ENCODE measurements around the gene ZNF548. TPM values are rescaled to one million over a fixed set of nuclear protein-coding genes. Genes with fewer than 3 reads are reported as not detected.
A peak's percentile ranks its signal among the peaks of the same experiment; 100 is the strongest.

ZNF548 gene
- polyA plus RNA-seq, 6 donors from 2014 or later = 17.4 to 28.4 (median 23.3) TPM

DNA sequence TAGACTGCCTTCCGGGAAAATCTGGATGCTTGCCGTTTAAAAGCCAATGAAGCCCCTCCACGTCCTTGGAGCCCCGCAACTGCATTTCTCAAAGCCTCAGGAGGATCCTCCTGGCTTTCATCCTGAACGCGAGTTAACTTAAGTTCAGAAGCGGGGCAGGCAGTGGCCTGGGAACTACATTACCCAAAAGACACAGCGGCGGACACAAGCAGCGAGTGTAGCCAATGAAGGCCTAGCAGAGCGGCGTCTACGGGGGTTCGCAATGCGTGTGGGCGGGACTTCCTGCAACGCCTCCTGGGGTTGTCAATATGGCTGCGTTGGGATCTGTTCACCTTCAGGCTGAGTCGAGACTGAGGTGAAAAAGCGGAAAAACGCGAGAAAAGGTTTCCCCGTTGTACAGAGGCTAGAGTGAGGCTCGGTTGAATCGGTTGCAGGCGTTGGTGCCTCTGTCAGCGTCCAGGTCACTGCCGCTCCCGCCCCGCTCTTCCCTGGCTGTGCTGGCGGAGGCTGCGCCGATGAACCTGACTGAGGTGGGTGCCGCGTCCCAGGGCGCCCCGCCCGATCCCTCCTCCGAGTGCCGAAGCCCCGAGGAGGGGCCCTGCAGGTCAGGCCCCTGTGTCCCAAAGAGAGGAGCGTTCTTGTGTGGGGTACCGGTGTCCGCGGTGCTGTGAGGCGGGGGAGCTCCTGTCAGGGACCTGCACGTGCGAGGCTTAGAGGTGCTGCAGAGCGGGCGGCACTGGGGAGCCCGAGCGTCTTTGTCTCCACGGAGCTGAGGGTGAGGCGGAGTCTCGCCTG is 21.4 kb downstream of the ZNF548 start, which contains the start of gene ZNF17:
ZNF17 (plus strand) TSS at position 285 of the 795 bp plus-strand sequence. CDS start 2,455 bp downstream, outside the sequence.
- Mint-ChIP-seq H3K27ac (peak within 1 kb of the TSS; percentile 58 to 96 (median 86)), H3K36me3 (peaks cover 11 to 21% of the 10 kb centered on the region in 2 donors), H3K9me3 (peaks cover 0 to 4% (median 0%) of the 10 kb centered on the region in 7 donors), H3K4me3 (peak within 1 kb of the TSS; percentile 88 to 97 (median 96)), H3K4me1 (peaks cover 37 to 52% (median 44%) of the 10 kb centered on the region in 3 donors), H3K27me3 (no peaks in the 10 kb centered on the region)
- peak; percentile 86 for DNase-seq
- peak; percentile 99 for ATAC-seq (ENCODE audit: low read depth in 2 of 2)

GRCh38 chr19:57419439-57419838 is 29.8 kb downstream of the ZNF548 start:
- Mint-ChIP-seq H3K4me1 (peaks cover 20 to 24% (median 21%) of the 10 kb centered on the region in 3 donors), H3K27ac (no peak overlapping the region), H3K4me3 (no peak overlapping the region), H3K9me3 (peaks cover 4 to 38% (median 14%) of the 10 kb centered on the region in 7 donors), H3K27me3 (no peaks in the 10 kb centered on the region), H3K36me3 (peaks cover 47 to 69% of the 10 kb centered on the region in 2 donors)
- ATAC-seq (ENCODE audit: low read depth in 2 of 2) (no peak), DNase-seq (no peak)

DNA sequence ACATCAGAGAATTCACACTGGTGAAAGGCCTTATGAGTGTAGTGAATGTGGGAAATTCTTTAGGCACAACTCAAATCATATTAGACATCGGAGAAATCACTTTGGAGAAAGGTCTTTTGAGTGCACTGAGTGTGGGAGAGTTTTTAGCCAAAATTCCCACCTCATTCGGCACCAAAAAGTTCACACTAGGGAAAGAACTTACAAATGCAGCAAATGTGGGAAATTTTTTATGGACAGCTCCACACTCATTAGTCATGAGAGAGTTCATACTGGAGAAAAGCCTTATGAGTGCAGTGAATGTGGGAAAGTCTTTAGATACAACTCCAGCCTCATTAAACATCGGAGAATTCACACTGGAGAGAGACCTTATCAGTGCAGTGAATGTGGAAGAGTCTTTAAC is 31.4 kb downstream of the ZNF548 start:
- Mint-ChIP-seq H3K9me3 (peaks cover 4 to 38% (median 14%) of the 10 kb centered on the region in 7 donors), H3K4me1 (peaks cover 8 to 15% (median 9%) of the 10 kb centered on the region in 3 donors), H3K36me3 (peaks cover 41 to 57% of the 10 kb centered on the region in 2 donors), H3K27ac (no peak overlapping the region), H3K4me3 (no peak overlapping the region), H3K27me3 (no peaks in the 10 kb centered on the region)
- no peak for DNase-seq
- no peak for ATAC-seq (ENCODE audit: low read depth in 2 of 2)

DNA sequence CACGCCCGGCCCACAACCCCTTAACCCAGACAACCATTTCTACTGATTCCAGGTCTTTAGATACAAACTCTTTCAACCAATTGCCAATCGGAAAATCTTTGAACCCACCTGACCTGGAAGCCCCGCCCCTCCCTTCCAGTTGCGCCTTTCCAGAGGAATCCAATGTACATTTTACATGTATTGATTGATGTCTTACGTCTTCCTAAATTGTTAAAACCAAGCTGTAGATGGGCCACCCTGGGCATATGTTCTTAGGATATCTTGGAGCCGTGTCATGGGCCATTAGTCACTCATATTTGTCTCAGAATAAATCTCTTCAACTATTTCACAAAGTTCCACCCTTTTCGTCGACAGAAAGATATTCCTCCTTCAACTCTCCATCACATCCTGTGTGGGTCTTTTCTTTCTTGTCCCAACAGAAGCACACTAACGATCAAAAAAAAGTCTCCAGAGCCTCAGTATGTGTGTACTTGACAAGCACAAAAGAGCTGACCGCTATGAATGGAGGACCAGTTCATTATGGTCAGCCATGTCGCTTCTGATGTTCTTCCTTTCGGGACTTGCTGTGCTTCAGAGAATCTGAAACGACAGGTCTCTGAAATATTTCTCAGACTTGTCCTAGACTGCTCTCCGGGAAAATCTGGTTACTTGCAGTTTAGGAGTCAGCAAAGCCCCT is 44.9 kb downstream of the ZNF548 start:
- Mint-ChIP-seq H3K4me3 (peak overlapping the region; percentile 89 to 100 (median 96)), H3K27ac (peak overlapping the region; percentile 86 to 97 (median 94)), H3K27me3 (no peaks in the 10 kb centered on the region), H3K4me1 (peaks cover 28 to 43% (median 36%) of the 10 kb centered on the region in 3 donors), H3K9me3 (no peaks in the 10 kb centered on the region), H3K36me3 (peaks cover 7 to 10% of the 10 kb centered on the region in 2 donors)
- DNase-seq (no peak), ATAC-seq (ENCODE audit: low read depth in 2 of 2) (no peak)

GRCh38 chr19:57435062-57435978 is 45.7 kb downstream of the ZNF548 start, which contains the start of gene ZNF749:
TSS of gene ZNF749 (plus strand) at chr19:57435325. CDS start at chr19:57435579, 254 bp downstream.
- ATAC-seq (ENCODE audit: low read depth in 2 of 2) = peak; percentile 99 to 100
- H3K4me3 Mint-ChIP-seq = peak within 1 kb of the TSS; percentile 89 to 100 (median 96)
- peaks cover 7 to 18% of the 10 kb centered on the region in 2 donors for H3K36me3 Mint-ChIP-seq
- peak; percentile 96 for DNase-seq
- H3K27me3 Mint-ChIP-seq = no peaks in the 10 kb centered on the region
- peak within 1 kb of the TSS; percentile 86 to 97 (median 94) for H3K27ac Mint-ChIP-seq
- H3K4me1 Mint-ChIP-seq = peaks cover 35 to 45% (median 44%) of the 10 kb centered on the region in 3 donors
- peaks cover 0 to 5% (median 0%) of the 10 kb centered on the region in 7 donors for H3K9me3 Mint-ChIP-seq

- peaks cover 0 to 5% (median 0%) of the 10 kb centered on the region in 7 donors for H3K9me3 Mint-ChIP-seq
- H3K36me3 Mint-ChIP-seq = peaks cover 7 to 19% of the 10 kb centered on the region in 2 donors
- peaks cover 39 to 51% (median 48%) of the 10 kb centered on the region in 3 donors for H3K4me1 Mint-ChIP-seq
- H3K4me3 Mint-ChIP-seq = peak overlapping the region; percentile 89 to 100 (median 96)
- peak overlapping the region in 1 of 6 donors; percentile 93 for H3K27ac Mint-ChIP-seq
- no peaks in the 10 kb centered on the region for H3K27me3 Mint-ChIP-seq
- ATAC-seq (ENCODE audit: low read depth in 2 of 2) (no peak), DNase-seq (no peak)
These were observed 46.8 kb downstream of the ZNF548 start for GRCh38 chr19:57436417-57436816.

DNA sequence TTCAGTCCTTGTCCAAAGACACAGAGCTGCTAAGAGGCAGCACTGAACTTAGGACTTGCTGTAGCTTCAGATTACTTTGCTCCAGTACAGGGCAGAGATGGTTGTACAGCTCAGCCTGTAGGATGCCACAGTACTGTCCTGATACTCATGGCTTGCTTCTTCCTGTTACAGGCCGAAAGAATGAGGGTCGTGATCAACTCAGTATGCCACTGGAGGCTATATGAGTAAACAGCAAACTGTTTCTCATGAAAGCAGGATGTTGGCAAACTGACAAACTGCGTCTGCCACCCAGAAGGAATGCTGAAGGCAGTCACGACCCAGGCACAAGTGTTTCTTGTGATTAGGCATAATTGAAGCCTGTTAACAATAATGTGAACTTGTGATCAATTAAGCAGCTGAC is 48.3 kb downstream of the ZNF548 start:
- Mint-ChIP-seq H3K4me3 (peak overlapping the region in 1 of 8 donors; percentile 53), H3K4me1 (peaks cover 44 to 60% (median 53%) of the 10 kb centered on the region in 3 donors), H3K27me3 (no peaks in the 10 kb centered on the region), H3K9me3 (peaks cover 0 to 5% (median 0%) of the 10 kb centered on the region in 7 donors), H3K27ac (no peak overlapping the region), H3K36me3 (peaks cover 11 to 25% of the 10 kb centered on the region in 2 donors)
- no peak for ATAC-seq (ENCODE audit: low read depth in 2 of 2)
- no peak for DNase-seq

DNA sequence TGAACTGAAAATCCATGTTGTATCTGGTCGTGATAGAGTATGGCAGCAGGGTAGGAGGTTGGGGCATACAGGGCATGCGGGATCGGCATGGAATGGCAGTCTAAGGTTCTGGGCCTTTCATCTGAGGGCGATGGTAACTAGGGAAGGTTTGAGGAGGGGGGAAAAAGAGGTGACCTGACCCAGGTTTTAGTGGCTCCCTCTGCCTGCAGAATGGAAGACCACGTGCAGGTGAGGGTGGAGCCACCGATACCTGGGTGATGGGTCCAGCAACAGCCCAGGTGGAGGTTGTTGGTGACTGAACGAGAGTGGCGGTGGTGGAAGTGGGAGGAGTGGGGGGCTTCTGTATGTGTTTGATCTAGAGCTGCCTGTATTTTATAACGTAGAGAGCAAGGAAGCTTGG is 49.3 kb downstream of the ZNF548 start:
- H3K9me3 Mint-ChIP-seq = peaks cover 0 to 5% (median 0%) of the 10 kb centered on the region in 7 donors

DNA sequence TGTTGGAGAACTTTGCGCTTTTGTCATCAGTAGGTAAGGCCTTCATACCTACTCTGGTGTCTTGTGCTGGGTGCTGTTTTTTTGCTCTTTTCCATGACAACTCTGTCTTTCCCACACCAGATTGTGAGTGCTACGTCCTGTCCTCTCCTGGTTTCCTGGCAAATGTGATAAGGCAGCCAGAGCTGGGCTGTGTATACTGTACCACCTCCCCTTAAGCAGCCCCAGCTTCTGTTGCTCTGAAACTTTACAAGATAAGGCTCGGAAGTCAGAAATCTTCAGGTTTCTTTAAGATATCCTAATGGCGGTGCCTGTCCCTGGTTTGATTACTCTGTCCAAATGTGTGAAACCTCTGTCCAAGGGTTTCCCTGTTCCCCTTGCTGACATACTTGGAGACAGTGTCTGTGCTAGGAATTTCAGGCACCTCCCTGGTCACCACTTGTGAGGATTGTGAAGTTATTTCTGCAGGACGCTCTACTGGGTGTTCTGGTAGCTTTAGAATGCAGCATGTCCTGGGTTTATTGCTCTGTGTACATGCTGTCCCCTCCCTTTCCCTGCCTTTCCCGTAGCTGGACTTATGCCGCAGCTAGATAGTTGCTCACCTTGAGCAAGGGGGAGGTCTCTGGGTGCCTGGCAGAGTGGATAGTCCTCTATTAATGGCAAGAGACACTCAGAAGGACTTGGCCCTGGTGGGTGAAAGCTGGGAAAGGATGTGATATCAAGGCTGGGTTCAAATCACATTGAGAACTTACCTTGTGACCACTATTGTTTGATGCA is 52.5 kb downstream of the ZNF548 start:
- Mint-ChIP-seq H3K4me1 (peaks cover 24 to 40% (median 35%) of the 10 kb centered on the region in 3 donors), H3K4me3 (no peak overlapping the region), H3K27me3 (no peaks in the 10 kb centered on the region), H3K27ac (peak overlapping the region in 2 of 6 donors; percentile 13 to 53), H3K9me3 (peaks cover 2 to 14% (median 9%) of the 10 kb centered on the region in 7 donors), H3K36me3 (peaks cover 34 to 48% of the 10 kb centered on the region in 2 donors)
- DNase-seq (no peak), ATAC-seq (ENCODE audit: low read depth in 2 of 2) (no peak)

More for the DNA sequence above, 49.3 kb downstream of the ZNF548 start:
- no peaks in the 10 kb centered on the region for H3K27me3 Mint-ChIP-seq
- H3K4me3 Mint-ChIP-seq = peak overlapping the region in 1 of 8 donors; percentile 61
- no peak for DNase-seq
- peaks cover 20 to 34% of the 10 kb centered on the region in 2 donors for H3K36me3 Mint-ChIP-seq
- ATAC-seq (ENCODE audit: low read depth in 2 of 2) = no peak
- H3K4me1 Mint-ChIP-seq = peaks cover 44 to 67% (median 59%) of the 10 kb centered on the region in 3 donors
- H3K27ac Mint-ChIP-seq = no peak overlapping the region

- Mint-ChIP-seq H3K27ac (peak overlapping the region in 2 of 6 donors; percentile 53 to 78), H3K36me3 (peaks cover 34 to 48% of the 10 kb centered on the region in 2 donors), H3K4me1 (peaks cover 24 to 35% (median 35%) of the 10 kb centered on the region in 3 donors), H3K9me3 (peaks cover 2 to 14% (median 9%) of the 10 kb centered on the region in 7 donors), H3K27me3 (no peaks in the 10 kb centered on the region), H3K4me3 (peak overlapping the region in 1 of 8 donors; percentile 31)
- DNase-seq (no peak), ATAC-seq (ENCODE audit: low read depth in 2 of 2) (no peak)
These were observed 53.6 kb downstream of the ZNF548 start for GRCh38 chr19:57443121-57443696.

GRCh38 chr19:57452307-57452706 is 62.7 kb downstream of the ZNF548 start:
- Mint-ChIP-seq H3K4me1 (no peaks in the 10 kb centered on the region), H3K36me3 (peaks cover 7 to 11% of the 10 kb centered on the region in 2 donors), H3K9me3 (peaks cover 0 to 13% (median 0%) of the 10 kb centered on the region in 7 donors), H3K4me3 (no peak overlapping the region), H3K27ac (no peak overlapping the region), H3K27me3 (no peaks in the 10 kb centered on the region)
- ATAC-seq (ENCODE audit: low read depth in 2 of 2) (no peak), DNase-seq (no peak)

Data from naive B cell (primary cell).